Mesothelial cell of epicardium (in vitro differentiated cells): Measurements from ENCODE around the gene IL18RAP. TPM values are rescaled to one million over a fixed set of nuclear protein-coding genes. Genes with fewer than 3 reads are reported as not detected.

ENCODE experiments used
- DNase-seq, 2 experiments: peaks; one replicate each; pipeline ENCODE4 v3.0.0; 2021; ENCODE audit warnings: low spot score in 2 of 2; ENCODE audit not compliant: unreplicated experiment in 2 of 2
- H3K27ac Mint-ChIP-seq: 2 replicates; pipeline ENCODE4 v1.8.0; 2021; ENCODE audit warnings: mixed read lengths
- H3K27me3 Mint-ChIP-seq: 2 replicates; pipeline ENCODE4 v1.8.0; 2021; ENCODE audit warnings: low read depth, mixed read lengths
- H3K36me3 Mint-ChIP-seq: 2 replicates; pipeline ENCODE4 v1.8.0; 2021; ENCODE audit warnings: mixed read lengths
- H3K4me1 Mint-ChIP-seq: 2 replicates; pipeline ENCODE4 v1.8.0; 2021; ENCODE audit warnings: mixed read lengths
- H3K4me3 Mint-ChIP-seq: 2 replicates; pipeline ENCODE4 v1.8.0; 2021; ENCODE audit warnings: mild to moderate bottlenecking, moderate library complexity, mixed read lengths
- H3K9me3 Mint-ChIP-seq: 2 replicates; pipeline ENCODE4 v1.8.0; 2021; ENCODE audit warnings: mixed read lengths
- total RNA-seq: library from RNA; stranded (reverse); gene quantifications from 3 replicates; pipeline ENCODE4 v1.2.1, GENCODE V29; 2021
- TF ChIP-seq, protein P1 (sequence below): fragments of 200-600 bp; sonication (generic); IDR thresholded peaks from one replicate; pipeline ENCODE4 v1.5.0; 2021; ENCODE audit warnings: antibody characterized with exemption; ENCODE audit not compliant: unreplicated experiment

The IL18RAP gene
- total RNA-seq, 1 donor from 2014 or later, result not detected

DNA sequence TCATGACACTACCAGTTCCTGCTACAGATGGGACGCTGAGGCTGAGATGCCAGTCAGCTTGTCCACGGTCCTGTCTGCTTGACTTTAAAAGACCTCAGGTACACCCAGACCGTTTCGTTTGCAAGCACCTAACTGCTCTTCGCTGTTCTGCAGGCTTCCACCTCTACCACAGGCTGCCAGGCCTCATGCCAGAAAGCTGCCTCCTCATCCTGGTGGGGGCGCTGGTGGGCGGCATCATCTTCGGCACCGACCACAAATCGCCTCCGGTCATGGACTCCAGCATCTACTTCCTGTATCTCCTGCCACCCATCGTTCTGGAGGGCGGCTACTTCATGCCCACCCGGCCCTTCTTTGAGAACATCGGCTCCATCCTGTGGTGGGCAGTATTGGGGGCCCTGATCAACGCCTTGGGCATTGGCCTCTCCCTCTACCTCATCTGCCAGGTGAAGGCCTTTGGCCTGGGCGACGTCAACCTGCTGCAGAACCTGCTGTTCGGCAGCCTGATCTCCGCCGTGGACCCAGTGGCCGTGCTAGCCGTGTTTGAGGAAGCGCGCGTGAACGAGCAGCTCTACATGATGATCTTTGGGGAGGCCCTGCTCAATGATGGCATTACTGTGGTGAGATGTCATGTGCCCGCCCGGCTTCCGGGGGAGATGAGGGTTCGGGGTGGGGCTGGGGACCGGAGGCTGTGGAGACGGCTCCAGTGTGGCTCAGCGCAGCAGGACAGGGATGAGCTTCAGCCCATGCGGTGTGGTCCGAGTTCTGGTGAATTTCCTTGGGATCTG, 55.9 kb downstream of the IL18RAP start:
- Mint-ChIP-seq H3K4me1 (no peaks in the 10 kb centered on the region), H3K36me3 (no peaks in the 10 kb centered on the region), H3K27me3 (peaks cover 10% of the 10 kb centered on the region)

DNA sequence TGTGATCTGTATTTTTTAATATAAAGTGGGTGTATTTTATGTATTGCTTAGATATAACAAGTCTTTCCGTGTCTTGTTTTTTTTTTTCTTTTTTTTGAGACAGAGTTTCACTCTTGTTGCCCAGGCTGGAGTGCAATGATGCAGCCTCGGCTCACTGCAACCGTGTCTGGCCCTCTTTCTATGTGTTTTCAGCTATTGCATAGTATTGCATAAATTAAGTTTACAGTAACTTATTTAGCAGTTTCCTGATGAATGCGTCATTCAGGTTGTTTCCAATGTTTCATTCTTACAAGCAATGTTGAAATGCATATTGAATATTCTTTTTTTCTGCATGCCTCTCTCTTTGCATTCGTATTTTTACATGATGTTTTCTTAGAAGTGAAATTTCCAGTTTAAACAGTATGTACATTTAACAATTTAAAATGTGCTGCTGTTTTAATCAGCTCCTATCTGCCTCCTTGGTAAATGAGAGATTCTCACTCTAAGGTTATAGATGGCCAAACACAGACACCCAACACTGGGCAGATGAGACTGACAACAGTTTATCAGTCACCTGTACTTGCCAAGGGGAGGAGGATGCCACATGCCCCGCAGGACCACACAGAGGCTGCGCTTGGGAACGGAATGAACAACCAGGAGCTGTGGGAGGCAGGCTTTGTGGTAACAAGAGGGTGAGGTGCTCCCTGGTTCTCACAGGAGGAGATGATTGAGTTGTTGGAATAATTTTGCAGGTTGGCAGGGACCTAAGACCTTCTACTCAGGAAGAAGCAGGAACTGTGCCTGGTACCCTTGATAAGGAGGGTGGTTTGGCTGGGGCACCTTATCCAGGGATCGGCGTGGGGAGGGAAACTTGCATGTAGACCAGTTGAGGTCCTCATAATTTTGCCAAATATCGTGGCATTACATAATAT, 57.6 kb downstream of the IL18RAP start:
- Mint-ChIP-seq H3K27ac (no peak overlapping the region), H3K4me3 (no peak overlapping the region), H3K36me3 (no peaks in the 10 kb centered on the region), H3K4me1 (no peaks in the 10 kb centered on the region), H3K9me3 (no peaks in the 10 kb centered on the region), H3K27me3 (peaks cover 10% of the 10 kb centered on the region)
- TF ChIP-seq, protein P1, sequence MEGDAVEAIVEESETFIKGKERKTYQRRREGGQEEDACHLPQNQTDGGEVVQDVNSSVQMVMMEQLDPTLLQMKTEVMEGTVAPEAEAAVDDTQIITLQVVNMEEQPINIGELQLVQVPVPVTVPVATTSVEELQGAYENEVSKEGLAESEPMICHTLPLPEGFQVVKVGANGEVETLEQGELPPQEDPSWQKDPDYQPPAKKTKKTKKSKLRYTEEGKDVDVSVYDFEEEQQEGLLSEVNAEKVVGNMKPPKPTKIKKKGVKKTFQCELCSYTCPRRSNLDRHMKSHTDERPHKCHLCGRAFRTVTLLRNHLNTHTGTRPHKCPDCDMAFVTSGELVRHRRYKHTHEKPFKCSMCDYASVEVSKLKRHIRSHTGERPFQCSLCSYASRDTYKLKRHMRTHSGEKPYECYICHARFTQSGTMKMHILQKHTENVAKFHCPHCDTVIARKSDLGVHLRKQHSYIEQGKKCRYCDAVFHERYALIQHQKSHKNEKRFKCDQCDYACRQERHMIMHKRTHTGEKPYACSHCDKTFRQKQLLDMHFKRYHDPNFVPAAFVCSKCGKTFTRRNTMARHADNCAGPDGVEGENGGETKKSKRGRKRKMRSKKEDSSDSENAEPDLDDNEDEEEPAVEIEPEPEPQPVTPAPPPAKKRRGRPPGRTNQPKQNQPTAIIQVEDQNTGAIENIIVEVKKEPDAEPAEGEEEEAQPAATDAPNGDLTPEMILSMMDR, result no peak
- DNase-seq, result no peak

More for the DNA sequence above, 55.9 kb downstream of the IL18RAP start:
- no peak overlapping the region for H3K27ac Mint-ChIP-seq
- TF ChIP-seq, protein P1, result no peak
- no peak for DNase-seq
- no peaks in the 10 kb centered on the region for H3K9me3 Mint-ChIP-seq
- H3K4me3 Mint-ChIP-seq, result no peak overlapping the region

DNA sequence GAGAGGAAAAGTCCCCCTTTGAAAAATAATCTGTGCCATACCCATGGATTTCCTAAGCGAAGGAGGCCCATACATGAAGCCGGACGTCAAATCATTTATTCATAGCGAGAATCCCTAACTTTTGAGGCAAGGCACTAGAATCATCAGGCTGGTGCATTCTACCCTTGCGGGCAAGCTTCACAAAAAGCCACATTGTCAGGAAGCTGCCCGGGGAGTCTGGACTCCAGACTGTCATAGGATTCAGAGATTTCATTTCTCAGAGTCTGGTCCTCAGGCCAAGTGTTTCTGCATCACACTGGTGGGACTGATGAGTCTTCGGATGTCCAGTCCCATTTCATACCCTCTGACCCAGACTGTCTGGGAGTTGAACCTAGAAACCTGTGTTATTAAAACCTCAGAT, 59.0 kb downstream of the IL18RAP start:
- Mint-ChIP-seq H3K27me3 (peaks cover 6% of the 10 kb centered on the region), H3K27ac (no peak overlapping the region), H3K4me3 (no peak overlapping the region), H3K9me3 (no peaks in the 10 kb centered on the region), H3K4me1 (no peaks in the 10 kb centered on the region), H3K36me3 (no peaks in the 10 kb centered on the region)
- no peak for DNase-seq
- TF ChIP-seq, protein P1, result no peak

DNA sequence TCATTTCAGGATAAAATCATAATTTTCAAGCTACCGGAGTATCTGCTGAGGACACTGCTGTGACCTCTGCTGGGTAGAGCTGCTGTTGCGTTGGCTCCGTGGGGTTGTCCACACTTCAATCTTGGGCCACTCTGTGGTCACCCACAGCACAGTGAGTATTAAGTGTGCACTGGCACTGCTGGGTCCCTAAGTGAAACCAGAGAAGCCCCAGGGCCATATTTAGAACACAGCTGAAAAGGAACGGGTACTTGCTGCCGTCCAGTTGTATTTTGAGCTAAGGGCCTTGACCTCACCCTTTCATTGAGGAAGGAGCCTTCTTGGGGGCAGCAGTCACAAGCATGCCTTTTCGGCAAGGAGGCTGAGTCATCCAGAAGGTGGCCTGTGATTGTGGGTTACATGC, 60.1 kb downstream of the IL18RAP start:
- TF ChIP-seq, protein P1, result no peak
- no peaks in the 10 kb centered on the region for H3K36me3 Mint-ChIP-seq
- DNase-seq, result no peak
- peaks cover 7% of the 10 kb centered on the region for H3K4me1 Mint-ChIP-seq
- no peak overlapping the region for H3K4me3 Mint-ChIP-seq
- H3K27ac Mint-ChIP-seq, result no peak overlapping the region
- no peaks in the 10 kb centered on the region for H3K27me3 Mint-ChIP-seq
- no peaks in the 10 kb centered on the region for H3K9me3 Mint-ChIP-seq

DNA sequence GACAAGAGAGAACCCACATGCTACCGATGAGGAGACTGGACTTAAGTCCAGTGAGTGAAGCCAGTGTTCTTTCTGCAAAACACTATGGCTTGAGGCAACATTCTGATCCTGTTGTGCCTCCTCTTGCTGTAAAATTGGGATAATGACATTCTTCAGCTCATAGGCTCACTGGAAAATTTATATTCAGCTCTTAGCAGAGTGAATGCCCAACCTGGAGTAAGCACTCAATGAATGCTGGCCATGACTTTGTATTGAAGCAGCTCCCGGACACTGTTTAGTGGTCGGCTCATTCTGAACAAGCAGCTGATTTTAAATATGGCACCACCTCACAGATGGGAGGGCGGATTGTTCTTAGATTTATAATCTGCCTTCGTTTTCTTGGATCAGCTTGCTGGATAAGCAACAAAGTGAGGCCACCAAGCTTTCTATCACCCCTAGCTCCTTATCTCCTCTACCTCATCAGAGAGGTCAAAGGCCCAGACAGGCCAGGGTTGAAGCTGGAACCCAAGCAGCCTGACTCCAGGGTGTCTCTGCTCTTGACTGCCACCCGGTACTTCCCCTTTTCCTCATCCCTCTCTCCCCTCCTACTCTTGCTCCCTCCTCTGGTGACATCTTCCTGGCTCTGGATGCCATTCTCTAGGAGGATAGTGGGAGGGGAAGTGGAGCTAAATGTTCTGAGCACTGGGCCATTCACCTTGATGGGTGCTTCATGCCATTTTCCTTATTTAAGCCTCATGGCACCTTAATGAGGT, 61.5 kb downstream of the IL18RAP start:
- peaks cover 8% of the 10 kb centered on the region for H3K4me1 Mint-ChIP-seq
- H3K4me3 Mint-ChIP-seq, result no peak overlapping the region
- DNase-seq, result no peak
- no peak overlapping the region for H3K27ac Mint-ChIP-seq
- TF ChIP-seq, protein P1, result no peak
- no peaks in the 10 kb centered on the region for H3K9me3 Mint-ChIP-seq
- no peaks in the 10 kb centered on the region for H3K27me3 Mint-ChIP-seq
- H3K36me3 Mint-ChIP-seq, result no peaks in the 10 kb centered on the region
